Right forelimb (tissue), 1 donor: ENCODE measurements around the gene RELT.

Source experiments
- DNase-seq: peaks from one replicate; pipeline ENCODE4 v3.0.0-alpha.2; 2018

RELT gene

GRCh38 chr11:73376160-73376802, at the start of gene RELT:
TSS of gene RELT (plus strand) at chr11:73376399. CDS start at chr11:73389137, 12,738 bp downstream.
- DNase-seq = peak; percentile 94

DNA sequence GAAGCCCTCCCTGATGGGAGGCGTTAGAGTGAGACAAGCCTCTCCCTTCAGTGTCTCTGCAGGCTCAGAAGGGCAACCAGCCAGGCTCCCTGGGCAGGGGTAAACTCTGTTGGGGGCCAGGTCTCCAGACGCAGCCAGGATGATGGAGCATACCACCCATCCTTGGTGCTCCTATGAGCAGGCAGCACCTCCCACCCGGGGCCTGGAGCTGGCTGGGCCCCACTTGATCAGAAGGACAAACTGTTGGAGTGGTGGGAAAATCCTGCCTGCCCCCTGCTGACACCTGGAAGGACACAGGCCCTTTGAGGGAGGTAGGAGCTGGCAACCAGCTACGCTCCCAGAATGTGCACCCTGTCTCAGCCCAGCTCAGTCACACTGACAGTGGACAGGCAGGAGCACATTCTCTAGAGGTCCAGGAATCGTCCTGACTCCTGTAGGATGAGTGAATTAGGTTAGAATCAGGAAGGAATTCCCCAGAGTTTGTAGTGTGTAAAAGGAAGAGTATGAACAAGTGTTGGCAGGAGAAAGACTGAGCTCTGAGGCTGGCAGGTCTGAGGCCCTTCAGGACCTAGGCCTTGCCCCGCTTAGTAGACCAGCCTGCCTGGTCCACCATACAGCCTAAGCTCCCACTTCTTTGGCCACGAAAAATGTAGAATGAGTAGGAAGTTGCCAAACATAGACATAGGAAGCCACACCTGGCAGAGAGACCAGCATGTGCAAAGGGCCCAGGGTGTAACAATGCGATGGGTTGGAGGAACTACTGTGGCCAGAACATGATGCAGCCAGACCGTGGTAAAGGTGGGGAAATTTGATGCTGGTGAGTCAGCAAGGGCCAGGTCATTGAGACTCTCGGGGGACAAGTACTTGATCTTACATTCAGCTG, 49.0 kb upstream of the RELT start:
- no peak for DNase-seq

DNA sequence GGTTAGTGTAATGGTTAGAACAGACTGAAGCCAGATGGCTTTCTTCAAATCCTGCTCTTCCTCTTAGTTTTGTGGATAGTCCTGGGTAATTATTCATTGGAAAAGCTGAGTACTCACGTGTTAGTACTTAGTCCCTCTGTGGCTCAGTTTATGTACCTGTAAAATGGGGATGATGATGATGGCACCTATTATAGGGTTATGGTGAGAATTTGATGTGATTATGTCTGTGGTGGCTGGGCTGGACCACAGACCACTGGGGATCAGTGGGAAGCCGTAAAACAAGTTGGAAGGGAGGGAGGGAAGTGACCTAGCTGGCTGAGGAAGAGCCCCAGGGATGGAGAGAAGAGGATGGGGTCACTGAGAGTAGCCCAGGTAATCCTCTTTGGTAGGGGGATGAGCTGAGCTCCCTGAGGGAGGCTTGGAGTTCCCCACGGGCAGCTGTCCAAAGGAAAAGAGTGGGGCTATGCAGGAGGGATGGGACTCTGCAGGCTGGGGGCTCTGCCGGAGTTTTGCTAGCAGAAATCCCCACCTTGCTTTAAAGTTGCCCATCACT, 48.3 kb upstream of the RELT start:
- no peak for DNase-seq

- no peak for DNase-seq
Observed at GRCh38 chr11:73330569-73331093, 45.6 kb upstream of the RELT start.

- DNase-seq = no peak
Observed at GRCh38 chr11:73331138-73331916, 44.9 kb upstream of the RELT start.

DNA sequence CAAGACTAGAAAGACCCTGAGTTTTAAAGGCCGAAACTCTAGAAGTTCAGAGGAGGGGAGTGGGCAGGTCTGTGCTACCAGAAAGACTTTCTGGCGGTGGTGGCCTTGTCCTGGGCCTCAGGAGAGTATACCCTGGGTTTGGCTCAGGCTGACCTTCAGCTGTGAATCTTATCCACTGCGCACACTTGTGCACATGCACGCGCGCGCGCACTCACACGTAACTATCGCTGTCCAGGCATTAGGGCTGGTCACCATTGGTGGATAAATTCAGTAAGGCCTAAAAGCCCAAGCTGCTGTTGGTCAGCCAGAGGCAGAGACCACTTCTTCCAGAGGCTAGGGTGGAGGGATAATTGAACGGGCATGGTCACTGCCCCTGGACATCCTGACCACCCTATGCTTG, 43.0 kb upstream of the RELT start:
- DNase-seq = no peak

DNA sequence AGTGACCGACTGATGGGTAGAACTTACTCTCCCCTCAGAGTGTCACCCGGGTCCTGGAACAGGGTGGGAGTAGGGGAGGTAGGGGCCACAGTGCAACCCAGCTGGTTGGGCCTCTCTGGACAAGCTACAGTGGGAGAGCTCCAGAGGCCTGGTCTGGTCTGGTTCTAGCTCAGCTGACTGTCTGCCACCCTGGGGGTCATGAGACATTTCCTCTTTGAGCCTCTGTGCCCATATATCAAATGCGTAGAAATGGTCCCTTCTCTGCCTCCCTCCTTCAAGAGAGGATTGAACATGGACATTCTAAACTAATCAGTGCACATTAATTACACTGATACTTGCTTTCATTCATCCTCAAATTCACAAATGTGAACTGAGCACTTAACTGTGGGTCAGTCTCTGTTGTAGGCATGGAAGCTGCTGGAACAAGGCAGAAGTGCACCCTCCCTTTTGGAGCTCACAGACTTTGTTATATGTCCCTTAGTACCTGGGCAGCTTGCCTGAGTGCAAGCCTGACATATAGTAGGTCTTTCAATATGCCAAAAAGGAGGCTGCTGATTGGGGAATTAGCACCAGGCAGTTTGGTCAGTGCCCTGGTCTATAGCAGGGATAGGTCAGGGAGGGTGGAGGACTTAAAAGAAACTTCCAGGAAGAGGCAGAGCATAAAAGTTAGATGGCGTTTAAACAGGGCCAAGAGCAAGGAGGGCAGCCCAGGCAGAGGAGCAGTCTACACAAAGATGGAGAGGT, 42.4 kb upstream of the RELT start:
- DNase-seq = no peak

DNA sequence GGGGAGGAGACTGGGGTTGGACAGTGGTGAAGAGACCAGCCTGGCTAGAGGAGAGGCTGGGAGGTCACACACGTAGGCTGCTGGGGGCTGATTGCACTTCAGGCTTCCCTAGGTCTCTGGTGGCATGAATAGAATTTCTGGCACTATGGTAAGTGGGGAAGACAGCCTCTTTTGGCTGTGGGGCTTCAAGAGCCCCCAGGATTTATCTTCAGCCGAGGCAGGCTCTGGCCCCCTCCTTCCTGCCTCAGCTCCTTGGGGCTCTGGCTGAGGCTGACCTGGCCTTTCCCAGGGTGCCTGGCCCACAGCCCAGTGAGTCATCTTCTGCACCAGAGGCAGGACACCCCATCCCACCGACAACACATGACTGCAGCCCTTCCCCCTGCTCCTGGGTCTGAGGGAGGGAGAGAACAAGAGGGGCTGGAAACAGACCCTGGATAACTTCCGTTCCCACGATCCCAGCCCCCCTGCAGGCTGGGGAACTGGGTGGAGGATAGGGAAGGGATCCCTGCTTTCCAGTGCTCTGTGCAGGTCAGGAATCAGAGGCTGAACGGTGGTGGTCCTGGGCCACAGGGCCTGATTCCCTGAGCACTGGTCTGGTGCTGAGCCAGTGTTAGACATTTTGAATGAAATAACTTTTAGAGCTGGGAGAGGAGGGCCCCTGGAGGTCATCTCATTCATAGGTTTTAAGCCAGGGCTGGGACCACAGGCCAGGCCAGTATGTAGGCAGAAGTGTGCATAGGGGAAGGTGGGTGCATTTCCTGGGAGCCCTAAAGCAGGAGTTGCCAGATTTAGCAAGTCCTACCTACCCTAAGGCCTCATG, 41.6 kb upstream of the RELT start:
- DNase-seq = peak; percentile 75

- peak; percentile 95 for DNase-seq
Observed at GRCh38 chr11:73335204-73335923, 40.8 kb upstream of the RELT start.

DNA sequence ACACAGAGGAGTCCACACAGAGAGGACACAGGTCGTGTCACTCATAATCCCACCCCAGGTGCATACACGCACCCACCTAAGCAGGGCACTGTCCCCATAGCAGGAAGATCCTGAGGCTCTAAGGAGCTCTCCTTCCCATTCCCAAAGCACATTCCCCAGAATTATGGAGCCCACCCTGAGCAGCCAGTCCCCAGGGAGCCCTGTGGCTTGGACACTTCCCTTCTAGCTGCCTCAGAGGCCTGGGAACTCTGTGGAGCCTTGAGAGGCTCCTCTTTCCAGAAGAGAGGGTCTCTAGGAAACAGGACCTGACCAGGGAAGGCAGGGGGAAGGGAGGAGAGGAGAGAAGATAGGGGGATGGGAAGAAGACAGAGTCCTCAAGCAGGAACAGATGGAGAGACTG, 38.4 kb upstream of the RELT start:
- no peak for DNase-seq

- no peak for DNase-seq
Observed at GRCh38 chr11:73338279-73338678, 37.9 kb upstream of the RELT start.

- DNase-seq = no peak
Observed at GRCh38 chr11:73340164-73340563, 36.0 kb upstream of the RELT start.

DNA sequence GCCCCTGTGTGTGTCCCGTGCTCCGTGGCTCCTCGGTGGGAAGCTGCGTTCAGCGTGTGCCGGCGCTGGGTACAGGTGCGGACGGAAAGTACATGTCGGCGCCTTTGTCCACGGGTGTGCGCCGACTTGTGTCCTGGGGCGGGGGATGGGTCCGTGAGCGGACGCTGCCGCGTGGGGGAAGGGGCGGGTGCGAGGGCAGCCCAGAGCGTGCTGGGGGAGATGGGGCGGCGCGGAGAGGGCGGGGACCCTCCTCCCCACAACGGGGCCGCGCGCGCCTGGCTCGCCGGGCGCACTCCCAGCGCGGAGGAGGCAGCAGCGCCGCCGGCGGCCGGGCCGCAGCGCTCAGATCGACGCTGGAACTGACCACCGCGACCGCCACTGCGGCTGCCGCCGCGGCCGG, 33.6 kb upstream of the RELT start:
- DNase-seq = no peak

GRCh38 chr11:73343076-73343873, 32.9 kb upstream of the RELT start:
- DNase-seq = no peak

DNA sequence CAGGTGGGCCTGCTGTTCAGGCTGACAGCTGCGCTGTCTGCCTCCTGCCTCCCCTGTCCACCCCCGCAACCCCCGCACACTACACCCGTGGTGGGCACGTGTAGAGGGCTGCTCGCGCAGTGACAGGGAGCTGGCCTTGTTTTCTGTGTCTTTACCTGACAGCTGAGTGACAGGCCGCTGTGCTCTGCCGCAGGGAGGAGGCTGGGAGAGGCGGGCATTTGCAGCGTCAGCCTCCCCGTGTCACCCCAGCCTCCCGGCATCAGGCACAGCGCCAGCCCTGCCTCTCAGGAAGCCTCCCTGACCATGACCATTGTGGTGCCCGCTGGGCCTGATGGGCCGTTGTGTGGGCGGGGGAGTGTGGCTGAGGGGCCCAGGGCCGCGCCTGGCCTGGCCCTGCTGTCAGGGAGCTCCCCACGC, 32.0 kb upstream of the RELT start:
- no peak for DNase-seq

DNA sequence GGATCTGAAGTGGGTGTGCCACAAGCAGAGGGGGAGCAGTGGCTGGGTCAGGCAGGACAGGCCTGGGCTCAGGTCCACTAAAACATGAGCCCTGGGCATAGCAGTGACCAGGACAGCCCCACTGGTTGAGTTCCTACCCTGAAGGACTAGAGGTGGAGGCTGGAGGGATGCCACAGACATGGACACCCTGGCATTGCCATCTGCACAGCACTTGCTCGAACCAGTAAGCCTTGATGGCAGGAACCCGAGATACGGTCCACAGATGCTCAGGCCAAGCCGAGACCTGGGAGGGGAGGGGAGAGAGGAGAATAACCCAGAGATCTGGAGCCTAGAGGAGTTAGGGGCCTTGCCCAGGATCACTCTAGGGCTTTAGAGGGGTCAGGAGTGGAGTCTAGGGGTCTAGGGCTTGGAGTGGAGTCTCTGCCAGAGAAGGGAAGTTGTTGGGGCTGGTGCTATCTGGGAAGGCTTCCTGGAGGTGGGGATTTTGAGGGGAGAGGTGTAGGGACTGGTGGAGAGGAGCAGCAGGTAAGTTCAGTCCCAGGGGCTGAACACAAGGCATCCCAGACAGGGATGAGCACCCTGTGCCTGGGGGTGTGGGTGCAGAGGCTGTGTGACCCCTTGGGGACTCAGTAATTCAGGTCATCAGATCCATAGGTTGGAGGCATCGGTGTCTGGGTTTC, 30.6 kb upstream of the RELT start:
- no peak for DNase-seq

GRCh38 chr11:73346186-73346935, 29.8 kb upstream of the RELT start:
- no peak for DNase-seq

DNA sequence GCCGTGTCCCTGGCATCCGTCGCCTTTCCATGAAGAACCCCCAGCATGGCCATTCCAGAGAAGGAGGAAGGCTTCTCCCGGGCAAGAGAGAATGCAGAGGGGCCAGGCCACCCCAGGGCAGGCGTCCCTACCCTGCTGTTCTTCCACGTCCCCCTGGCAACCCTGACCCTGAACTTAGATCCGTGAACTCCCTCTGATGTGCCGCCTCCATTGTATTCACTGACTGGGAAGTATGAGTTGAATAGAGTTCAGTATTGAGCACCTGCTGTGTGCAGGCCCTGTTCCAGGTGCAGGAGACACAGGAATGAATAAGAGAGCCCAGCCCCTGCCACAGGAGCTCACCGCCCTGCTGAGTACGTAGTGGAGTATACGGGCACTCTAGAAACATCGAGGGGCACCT, 29.1 kb upstream of the RELT start:
- DNase-seq = no peak
